ENCODE data around the gene ANKRD34C.

- TF ChIP-seq, protein P1, sequence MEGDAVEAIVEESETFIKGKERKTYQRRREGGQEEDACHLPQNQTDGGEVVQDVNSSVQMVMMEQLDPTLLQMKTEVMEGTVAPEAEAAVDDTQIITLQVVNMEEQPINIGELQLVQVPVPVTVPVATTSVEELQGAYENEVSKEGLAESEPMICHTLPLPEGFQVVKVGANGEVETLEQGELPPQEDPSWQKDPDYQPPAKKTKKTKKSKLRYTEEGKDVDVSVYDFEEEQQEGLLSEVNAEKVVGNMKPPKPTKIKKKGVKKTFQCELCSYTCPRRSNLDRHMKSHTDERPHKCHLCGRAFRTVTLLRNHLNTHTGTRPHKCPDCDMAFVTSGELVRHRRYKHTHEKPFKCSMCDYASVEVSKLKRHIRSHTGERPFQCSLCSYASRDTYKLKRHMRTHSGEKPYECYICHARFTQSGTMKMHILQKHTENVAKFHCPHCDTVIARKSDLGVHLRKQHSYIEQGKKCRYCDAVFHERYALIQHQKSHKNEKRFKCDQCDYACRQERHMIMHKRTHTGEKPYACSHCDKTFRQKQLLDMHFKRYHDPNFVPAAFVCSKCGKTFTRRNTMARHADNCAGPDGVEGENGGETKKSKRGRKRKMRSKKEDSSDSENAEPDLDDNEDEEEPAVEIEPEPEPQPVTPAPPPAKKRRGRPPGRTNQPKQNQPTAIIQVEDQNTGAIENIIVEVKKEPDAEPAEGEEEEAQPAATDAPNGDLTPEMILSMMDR (IDR thresholded peaks at IDR 0.05 in 8 of 11, conservative IDR thresholded peaks at IDR 0.05 in 3 of 11): no peak
- TF ChIP-seq POLR2AphosphoS5 (IDR thresholded peaks at IDR 0.05): no peak
These were observed 37.6 kb upstream of the ANKRD34C start for GRCh38 chr15:79244876-79245275.

All from spleen (tissue), 7 donors.